D721Med (cell line): Measurements from ENCODE around the gene TNNI3.

Source experiments
- DNase-seq: peaks from one replicate; pipeline ENCODE4 v3.0.0; 2011; ENCODE audit warnings: low spot score; ENCODE audit not compliant: insufficient read length
- FAIRE-seq: peaks from 2 replicates; lab custom pipeline; 2011; peaks lifted over from hg19 to GRCh38; lab: Jason Lieb, UNC
- TF ChIP-seq, protein P1 (sequence below): IDR thresholded peaks from 2 replicates; pipeline ENCODE4 v1.5.1; 2012; ENCODE audit warnings: mild to moderate bottlenecking, control low read depth; ENCODE audit not compliant: insufficient read depth; ENCODE audit errors: missing control alignments

The TNNI3 gene

GRCh38 chr19:55193481-55193880, 35.9 kb upstream of the TNNI3 start:
- FAIRE-seq: no peak
- DNase-seq: no peak
- TF ChIP-seq, protein P1, sequence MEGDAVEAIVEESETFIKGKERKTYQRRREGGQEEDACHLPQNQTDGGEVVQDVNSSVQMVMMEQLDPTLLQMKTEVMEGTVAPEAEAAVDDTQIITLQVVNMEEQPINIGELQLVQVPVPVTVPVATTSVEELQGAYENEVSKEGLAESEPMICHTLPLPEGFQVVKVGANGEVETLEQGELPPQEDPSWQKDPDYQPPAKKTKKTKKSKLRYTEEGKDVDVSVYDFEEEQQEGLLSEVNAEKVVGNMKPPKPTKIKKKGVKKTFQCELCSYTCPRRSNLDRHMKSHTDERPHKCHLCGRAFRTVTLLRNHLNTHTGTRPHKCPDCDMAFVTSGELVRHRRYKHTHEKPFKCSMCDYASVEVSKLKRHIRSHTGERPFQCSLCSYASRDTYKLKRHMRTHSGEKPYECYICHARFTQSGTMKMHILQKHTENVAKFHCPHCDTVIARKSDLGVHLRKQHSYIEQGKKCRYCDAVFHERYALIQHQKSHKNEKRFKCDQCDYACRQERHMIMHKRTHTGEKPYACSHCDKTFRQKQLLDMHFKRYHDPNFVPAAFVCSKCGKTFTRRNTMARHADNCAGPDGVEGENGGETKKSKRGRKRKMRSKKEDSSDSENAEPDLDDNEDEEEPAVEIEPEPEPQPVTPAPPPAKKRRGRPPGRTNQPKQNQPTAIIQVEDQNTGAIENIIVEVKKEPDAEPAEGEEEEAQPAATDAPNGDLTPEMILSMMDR: no peak

DNA sequence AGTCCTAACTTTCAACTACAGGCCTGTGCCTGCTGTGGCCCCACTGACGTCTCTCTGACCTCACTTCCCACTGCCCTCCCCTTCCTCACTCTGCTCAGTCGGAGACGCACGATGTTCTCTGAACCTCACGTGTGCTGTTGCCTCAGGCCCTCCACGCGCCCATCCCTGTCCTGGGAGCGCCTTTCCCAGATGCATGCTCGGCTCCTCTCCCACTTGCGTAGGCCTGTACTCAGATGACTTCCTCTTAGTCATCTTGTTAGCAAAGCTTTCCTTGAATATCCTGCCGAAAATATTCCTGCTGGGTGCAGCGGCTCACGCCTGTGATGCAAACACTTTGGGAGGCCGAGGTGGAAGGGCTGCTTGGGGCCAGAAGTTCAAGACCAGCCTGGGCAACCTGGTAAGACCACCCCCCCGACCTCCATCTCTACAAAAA, 31.9 kb upstream of the TNNI3 start:
- TF ChIP-seq, protein P1: no peak
- DNase-seq (no peak), FAIRE-seq (no peak)

DNA sequence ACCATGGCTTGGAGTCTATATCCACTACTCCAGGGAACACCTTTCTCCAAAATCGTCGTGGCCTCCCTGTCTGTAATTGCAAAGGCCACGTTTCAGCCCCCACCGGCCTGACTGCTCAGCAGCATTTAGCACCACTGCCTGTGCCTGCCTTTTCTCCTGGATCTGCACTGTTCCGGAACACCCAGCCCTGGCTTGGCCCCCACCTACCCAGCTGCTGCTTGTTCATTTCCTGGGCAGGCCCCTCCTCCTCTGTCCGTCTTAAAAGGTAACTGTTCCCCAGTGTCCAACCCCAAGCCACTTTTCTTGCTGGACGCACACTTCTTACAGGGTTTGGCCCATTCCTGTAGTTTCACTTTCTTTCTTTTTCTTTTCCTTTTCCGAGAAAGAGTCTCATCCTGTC, 31.1 kb upstream of the TNNI3 start:
- TF ChIP-seq, protein P1: no peak
- FAIRE-seq (no peak), DNase-seq (no peak)

DNA sequence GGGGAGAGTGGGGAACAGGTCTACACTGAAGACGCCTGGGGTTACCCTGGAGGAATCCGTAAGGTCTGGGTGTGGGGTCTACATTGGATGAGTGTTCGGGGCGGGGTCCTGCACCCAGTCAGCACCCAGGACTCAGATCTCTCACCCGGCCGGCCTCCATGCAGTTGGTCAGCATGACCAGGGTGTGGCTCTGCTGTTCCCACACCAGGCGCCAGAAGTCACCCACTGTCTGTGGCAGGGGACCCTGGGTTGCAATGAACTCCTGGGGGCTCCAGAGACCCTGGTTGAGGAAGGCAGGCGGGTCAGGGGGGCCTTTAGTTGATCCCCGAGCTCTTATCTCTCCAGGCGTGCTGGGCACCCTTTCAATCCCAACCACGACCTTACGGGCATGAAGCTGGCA, 28.5 kb upstream of the TNNI3 start:
- DNase-seq (no peak), FAIRE-seq (no peak)
- TF ChIP-seq, protein P1: no peak

DNA sequence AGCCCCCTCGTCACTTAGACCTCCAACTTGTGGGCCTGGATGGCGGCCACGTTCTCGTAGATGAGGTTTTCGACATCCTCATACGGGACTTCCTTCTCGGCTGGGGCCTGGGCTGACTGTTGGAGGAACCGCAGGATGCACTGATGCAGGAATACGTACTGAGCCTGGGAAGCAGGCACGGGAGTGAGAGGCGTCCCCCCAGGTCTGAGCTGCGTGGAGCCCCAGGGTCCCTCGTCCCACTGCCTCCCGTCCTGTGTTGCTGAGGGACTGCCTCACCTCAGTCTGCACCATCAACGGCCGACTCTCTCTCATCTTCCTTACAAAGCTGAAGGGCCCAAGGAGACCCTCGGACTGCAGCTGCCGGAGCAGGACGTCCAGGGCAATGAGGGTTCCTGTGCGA, 24.2 kb upstream of the TNNI3 start:
- TF ChIP-seq, protein P1: no peak
- DNase-seq (no peak), FAIRE-seq (no peak)

- TF ChIP-seq, protein P1: no peak
- no peak for DNase-seq
- FAIRE-seq: no peak
Measured at GRCh38 chr19:55179606-55180484, 22.3 kb upstream of the TNNI3 start, which contains the start of gene SYT5. SYT5 (minus strand) TSS chr19:55180289; CDS start chr19:55179041, 1,248 bp downstream.
